Embryonic facial prominence (tissue), 1 donor: ENCODE results near the gene NDRG4.

ENCODE experiments used
- DNase-seq: peaks from one replicate; pipeline ENCODE4 v3.0.0-alpha.2; 2016; ENCODE audit errors: extremely low spot score

NDRG4 gene

DNA sequence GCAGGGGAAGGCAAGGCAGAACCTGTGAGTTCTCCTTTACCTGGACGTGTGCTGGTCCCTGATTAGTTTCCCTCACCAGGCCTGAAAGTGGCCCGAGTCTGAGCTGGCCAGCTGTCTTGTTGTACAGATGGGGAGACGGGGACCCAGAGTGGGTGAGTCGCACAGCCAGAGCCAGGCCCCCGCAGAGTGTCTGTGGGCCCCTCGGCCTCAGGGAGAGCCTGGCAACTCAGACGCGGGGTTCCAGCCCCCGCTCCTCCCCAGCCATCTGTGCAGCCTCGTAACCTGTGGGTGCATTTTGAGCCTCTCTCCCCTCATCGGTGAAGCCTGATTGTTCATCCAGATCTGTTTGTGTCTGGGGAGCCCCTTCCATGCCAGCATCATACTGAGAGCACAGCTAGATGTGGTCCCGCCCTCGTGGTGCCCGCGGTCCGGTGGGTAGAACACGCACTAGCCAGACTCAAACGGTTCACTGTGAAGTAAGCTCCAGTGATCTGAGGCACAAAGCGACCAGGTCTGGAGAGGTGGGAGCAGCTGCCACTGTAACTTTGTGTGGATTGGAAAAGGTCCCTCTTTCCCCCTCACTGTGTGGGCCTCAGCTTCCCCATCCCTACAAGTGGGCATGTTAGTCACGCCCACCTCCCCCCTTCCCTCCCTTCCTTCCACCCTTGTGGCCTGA, 6.0 kb upstream of the NDRG4 start:
- DNase-seq, result no peak

DNA sequence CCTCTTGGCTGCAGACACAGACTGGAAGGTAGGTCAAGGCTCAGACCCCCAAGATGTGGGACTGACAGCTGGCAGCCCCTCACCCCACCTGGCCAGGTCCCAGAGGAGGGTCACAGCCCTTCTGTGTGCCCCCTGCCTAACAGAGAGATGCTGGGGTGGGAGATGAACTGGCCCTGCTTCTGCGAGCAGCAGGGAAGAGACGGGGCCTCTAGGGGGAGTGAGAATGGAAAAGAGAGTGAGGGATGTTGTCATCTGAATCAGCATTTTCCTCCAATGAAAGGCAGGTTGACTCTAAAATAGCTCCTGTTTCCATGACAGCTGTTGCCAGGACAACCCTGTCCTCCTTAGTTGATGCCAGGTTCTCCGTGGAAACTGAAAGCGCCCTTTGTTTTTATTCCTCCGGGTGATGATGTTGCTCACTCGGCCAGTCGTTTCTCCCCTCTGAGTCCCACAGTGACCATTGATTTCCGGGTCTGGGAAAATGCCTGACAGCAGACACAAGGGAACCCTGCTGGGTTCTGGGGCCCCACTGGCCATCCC, 4.9 kb upstream of the NDRG4 start:
- DNase-seq, result peak; percentile 87

DNA sequence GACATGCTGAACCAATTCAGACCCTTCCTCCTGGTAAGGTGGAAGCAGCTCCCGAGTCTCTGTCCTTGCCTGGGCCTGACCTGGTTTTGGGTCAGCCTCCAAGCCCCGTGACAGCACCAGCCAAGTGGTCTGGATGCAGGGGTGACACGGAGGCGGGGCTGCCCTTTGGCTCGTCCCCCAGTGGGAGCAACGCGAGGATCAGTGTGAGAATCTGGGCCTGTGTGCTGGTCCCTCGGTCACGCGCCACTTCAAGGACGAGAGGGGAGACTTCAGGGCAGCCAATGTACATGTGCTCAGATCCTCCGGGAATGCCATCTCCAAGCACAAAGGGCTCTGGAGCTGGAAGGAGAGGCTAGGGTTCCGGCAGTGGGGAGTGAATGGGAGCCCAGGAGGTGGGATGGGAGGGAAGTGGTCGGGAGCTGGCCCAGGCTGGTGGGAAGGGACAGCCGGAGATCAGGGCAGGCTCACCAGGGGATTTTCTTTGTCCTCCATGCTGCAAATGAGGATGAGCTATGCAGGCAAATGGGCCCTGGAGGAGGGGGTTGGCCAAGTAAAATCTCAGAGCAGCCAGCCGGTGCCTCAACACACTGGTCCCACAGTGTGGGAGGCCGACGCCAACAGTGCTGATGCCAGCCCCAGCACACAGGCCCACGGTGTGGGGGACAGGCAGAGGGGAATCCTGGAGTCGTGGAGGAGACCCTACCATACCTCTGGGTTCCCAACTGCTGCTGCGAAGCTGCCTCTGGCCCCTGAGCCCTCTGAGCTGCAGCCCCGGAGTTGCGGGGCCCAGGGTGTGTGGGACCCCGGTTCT, 4.2 kb upstream of the NDRG4 start:
- DNase-seq, result no peak

DNA sequence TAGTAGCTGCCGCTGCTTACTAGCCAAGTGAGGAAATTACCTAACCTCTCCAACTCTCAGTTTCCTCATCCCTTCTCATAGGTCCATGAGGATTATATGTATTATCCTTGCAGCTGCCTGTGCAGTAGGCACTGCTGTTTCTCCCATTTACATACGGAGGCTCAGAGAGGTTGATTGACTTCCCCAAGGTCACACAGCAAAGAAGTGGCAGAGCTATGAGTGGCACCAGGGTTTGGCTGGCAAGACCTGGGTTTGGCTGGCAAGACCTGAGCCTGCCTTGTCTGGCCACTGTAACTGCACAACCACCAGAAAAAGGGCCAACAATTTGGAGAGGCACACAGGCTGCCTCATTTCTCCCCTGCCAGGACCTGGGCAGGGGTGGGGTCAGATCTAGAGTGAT, 2.5 kb upstream of the NDRG4 start:
- DNase-seq, result no peak

DNA sequence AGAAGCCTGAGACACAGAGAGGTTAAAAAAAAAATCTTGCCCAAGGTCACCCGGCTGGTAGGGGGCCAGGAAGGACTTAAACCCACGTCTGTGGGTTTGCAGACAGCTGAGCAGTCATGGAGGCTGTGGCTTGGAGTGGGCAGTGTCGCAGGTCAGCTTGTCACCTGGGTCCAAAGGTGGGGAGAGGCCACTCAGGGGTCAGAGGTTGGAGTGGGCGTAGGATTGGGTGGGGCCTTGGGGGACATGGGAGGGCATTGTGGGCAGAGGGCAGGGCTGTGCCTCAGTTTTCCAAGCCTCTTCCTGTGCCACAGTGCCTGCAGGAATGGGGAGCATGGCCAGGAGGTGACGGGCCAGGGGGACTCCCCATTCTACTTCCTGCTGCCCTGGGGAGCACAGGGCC, 2.0 kb upstream of the NDRG4 start:
- DNase-seq, result no peak

DNA sequence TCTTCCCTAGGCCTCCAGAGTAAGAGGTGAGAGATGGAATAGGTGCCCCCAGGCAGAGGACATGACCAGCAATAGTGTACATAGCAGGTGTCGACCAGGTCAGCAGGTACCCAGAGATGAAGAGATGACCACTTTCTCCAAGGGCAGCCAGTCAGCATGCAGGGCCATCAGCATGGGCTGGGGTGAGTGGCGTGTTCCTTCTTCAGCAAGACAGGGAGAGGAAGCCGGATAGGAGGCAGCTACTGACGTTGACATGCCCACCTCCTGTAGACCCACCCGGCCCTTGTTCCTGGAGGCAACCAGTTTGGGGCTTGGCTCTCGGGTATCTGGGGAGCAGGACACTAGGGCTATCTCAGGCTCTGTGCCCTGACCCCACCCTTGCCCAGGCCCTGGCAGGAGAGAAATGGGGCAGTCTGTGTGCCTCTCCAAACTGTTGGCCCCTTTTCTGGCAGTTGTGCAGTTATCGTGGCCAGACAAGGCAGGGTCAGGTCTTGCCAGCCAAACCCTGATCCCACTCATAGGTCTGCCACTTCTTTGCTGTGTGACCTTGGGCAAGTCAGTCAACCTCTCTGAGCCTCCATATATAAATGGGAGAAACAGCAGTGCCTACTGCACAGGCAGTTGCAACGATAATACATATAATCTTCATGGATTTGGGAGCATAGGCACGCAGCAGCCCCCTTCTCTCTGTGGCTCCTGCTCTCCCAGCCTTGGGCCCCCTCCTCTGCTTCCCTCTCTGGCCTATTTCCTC, 1.4 kb upstream of the NDRG4 start:
- DNase-seq, result no peak

DNA sequence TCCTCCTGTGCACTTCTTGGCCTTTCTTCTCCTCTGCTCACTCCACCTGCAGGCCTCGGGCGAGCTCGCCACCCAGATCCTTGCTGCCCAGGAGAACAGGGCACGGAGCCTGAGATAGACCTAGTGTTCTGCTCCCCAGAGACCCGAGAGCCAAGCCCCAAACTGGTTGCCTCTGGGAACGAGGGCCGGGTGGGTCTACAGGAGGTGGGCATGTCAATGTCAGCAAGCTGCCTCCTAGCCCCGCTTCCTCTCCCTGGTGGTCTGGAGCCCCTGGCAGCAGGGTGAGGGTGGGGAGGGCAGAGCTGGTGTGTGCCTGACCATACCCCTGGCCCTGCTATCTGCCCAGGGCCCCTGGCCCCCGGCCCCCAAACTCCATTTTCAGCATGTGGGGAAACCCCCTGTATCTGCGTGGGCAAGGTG, 841 bp upstream of the NDRG4 start:
- DNase-seq, result no peak

DNA sequence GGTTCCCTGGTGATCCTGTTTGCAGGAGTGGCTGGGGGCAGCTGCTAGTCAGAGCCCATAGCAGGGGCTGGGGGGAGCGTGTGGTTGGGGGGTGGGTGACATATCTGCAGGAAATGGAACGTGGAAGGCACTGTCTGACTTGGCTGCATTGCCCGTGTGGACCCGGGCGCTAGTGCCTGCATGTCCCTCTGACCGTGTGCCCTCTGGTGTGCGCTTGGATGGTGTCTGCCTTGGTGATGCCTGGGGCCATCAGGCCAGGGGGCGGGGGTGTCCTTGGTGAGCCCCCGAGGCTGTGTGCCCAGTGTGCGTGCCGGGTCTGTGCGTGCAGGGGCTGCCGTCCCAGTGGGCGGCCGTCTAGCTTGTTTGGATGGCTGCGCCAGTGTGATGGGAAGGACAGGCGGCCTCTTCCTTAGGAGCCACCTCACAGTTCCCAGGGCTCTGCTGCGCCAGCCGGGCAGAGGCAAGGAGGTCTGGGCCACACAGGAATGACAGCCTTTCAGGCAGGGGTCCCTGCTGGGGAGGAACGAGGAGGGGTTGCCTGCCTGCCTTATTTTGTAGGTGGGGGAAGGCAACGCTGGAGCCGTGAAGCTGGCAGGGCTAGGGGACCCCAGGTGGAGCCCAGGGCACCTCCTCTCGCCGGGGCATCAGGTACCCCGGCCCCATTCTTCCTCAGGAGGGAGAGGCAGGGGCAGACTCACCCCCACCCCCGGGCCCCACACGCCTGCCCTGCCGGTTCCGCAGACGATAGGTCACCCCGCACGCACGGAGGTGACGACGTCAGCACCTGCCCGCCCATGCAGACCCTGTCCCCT, 693 bp downstream of the NDRG4 start:
- DNase-seq, result no peak

DNA sequence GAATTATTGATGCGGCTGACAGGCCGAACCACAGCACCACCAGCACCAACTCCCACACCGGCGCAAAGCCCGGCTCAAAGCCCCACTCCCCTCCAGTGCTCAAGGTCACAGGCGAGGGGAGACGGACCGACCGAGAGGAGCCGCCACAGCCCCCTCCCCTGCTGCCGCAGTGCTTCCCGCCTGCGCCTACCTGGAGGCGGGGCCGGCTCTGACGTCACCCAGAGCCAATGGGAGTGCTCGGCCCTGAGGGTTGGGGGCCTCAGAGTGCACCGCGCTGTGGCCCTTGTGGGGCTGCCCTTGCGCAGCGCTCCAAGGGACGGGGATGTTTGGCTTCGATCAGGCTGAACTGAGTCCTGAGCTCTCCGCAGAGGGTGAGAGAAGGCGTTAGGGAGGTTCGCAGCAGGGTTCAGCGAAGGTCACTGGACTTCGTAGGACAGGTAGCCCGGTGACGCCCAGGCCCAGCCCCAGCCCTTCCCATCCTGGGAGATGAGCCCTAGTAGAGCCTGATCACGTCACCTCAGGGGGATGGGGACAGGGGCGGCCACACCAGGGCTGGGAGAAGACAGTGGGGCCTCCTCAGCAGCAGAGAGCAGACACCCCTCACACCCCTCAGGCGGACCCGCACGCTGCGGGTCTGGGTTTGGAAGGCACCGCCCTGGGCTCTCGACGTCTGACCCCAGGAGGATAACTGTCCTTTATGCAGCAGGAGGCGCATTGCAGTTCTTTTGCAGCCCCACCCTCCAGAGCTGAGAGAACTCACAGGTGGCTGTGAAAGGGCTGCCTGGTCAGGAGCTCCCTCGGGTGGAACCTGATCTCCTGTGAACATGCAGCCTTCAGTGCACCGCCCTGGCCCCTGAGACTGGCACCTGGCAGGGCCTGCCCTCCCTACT, 1.5 kb downstream of the NDRG4 start:
- DNase-seq, result peak; percentile 57

DNA sequence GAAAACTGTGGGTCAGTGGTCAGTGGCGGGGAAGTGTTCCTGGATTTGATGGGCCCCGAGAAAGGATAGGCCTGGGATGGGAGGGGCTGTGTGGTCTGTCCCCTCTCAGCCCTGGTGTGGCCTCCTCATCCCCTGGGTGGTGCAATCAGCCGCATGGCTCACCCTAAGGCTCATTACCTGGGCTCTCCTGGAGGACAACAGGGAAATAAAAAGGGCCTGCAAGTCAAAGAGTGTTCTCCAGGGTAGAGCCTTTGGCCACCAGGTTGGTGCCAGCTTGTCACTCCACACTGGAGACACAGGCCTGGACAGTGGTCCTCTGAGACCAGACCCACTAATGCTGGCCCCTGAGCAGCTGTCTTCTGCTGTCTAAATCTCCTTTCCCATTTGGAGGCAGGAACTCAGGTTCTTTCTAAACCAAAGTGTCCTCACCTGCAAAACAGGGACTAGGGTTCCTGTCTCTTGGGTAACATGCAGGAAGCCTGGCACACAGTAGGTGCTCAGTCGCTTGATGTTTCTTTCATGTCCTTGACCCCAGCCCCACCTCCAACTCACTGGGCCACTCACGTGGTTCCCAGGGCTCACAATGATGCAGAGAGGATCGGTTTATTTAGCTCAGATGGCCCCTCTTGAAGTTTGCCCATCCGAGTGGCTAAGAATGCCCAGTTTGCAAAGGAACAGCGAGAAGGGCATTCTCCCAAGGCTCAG, 2.4 kb downstream of the NDRG4 start:
- DNase-seq, result no peak

DNA sequence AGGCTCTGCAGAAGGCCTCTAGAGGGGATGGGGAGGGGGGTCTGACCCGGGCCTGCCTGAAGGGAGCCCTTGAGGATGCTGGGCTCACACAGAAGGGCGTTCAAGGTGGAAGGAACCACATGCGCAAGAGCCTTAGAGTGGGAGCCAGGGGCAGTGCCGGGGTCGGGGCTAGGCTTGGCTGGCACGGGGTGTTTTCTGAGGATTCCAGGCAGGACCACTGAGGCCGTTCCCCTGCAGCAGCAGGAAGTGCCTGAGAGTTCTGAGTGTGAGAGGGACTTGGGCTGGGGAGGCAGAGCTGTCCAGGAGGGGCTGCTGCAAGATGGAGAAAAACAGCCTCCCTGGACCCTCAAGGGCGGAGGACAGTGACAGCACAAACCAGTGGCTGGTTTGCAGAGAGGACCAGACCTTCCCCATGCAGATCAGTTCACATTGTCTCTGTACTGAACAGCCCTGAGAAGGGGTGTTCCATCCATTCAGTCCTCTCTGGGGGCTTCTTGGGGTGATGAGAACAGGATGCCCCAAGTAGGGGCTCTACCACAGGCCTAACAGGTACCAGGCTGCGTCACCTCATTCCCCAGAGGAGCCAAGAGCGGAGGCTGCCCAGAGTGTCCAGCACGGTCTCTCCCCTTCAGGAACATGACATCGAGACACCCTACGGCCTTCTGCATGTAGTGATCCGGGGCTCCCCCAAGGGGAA, 3.4 kb downstream of the NDRG4 start:
- no peak for DNase-seq

DNA sequence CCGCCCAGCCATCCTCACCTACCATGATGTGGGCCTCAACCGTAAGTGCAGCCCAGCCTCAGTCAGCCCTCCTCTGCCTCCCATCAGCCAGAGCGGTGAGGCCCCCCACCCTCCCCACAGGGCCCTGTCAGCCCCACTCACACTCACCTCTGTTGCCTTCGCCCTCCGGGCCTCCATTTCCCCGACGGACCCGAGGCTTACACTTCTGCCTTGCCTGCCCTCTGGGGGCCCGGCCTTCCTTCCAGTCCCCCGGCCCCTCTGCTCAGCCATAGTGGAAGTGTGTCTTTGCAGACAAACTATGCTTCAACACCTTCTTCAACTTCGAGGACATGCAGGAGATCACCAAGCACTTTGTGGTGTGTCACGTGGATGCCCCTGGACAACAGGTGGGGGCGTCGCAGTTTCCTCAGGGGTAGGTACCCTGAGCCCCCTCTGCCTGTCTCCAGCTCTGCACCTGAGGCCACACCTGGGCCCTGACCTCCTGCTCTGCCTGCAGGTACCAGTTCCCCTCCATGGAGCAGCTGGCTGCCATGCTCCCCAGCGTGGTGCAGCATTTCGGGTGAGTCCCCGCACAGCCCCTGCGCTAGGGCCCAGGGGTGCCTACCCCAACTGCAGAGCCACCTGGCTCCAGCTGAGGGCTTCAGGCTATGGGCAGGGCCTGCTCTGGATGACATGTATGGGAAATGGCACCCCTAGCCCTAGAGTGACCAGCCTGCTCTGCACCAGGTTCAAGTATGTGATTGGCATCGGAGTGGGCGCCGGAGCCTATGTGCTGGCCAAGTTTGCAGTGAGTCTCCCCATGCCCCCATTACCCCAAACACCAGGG, 4.1 kb downstream of the NDRG4 start:
- DNase-seq, result no peak

DNA sequence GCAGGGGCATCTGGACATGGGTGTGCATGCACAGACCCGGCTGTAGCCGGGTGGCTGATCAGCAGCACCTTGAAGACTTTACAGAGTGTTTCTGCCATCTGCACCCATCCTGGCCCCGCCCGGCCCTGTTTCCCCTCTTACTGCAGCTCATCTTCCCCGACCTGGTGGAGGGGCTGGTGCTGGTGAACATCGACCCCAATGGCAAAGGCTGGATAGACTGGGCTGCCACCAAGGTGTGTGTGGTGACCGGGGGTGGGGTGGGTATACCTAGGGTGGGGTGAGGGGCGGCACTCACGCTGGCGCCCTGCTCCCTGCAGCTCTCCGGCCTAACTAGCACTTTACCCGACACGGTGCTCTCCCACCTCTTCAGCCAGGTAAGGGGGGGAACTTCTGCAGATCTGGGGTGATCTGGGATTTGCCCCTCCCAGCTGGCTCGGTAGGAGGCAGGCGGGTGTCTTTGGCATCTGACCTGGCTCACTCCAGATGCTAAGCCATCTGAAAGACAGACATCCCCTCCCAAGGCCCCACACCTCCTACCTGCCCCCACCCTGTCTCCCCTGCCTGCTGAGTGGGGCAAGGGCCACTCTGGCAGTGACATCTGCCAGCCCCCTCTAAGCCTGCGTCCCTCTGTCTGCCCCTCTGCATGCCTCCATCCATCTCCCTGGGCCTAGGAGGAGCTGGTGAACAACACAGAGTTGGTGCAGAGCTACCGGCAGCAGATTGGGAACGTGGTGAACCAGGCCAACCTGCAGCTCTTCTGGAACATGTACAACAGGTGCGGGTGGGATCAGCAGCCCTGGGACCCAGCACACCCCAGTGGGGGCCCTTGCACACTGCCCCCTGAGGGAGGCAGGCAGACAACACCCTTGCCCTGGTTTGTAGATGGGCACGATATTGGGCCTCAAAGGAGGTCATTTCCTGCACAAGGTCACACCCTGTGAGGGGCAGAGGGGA, 6.6 kb downstream of the NDRG4 start:
- DNase-seq, result no peak

DNA sequence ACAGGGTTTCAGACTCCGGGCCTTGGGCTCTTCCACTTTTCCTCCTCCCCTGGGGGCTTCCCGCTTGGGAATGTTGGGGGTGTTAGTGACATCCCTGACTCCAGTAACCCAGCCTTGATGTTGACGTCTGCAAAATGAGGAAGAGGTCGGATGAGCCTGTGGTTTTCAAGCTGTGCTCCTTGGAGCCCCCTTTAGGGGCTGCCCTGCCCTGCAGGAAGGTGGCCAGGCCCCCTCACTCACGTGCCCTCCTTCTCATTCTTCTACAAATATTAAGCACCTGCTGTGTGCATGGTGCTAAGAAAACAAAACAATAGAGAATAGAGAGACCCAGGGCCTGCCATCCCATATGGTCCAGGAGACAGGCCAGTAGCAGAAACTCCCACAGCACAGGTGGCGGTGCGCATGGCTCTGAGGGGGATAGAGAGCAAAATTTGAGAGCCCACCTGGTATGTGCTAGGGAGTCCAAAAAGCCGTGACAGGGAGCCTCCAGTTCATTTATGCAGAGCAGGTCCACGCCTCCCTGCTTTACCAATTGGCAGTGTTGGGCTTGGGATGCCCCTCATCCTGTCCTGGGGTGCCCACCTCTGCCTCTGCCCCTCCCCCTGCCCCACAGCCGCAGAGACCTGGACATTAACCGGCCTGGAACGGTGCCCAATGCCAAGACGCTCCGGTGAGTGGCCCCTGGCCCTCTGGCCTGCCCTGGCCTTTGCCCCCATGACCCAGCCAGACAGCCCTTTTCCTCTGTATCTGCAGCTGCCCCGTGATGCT, 7.4 kb downstream of the NDRG4 start:
- DNase-seq, result no peak

DNA sequence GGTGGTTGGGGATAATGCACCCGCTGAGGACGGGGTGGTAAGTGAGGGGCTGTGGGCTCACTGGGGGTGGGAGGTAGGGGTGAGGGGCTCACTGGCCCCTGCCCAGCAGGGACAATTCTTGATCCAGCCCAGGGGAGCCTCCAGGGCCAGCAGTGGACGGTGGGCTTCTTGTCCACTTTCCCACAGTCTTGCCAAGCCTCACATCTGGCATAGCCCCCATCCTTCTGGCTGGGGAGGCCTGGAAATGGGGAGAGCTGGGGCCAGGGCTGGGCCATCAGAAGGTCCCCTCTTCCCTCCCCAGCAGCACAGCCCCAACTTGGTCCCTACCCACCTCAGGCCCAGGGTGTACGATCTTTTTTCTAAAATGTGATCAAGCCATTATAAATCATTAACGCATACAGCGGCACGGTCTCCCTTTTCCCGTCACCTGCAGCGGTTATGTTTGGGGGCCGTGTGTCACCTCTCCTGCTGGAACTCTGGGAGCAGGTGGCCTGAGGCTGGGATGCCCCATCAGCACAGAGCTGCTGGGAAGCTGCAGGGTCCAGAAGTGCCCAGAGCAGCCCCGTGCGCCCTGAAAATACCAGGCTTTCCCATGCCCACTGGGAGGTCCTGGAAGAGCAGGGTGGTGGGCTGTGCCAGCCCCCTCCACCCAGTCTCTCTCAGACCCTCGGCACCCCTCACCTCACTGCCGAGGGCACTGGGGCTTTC, 8.2 kb downstream of the NDRG4 start:
- DNase-seq, result no peak
